Retina (tissue), 1 donor: ENCODE measurements around the gene DTYMK.

Experiments used
- DNase-seq: peaks from one replicate; pipeline ENCODE4 v3.0.0-alpha.2; 2016

DTYMK gene

DNA sequence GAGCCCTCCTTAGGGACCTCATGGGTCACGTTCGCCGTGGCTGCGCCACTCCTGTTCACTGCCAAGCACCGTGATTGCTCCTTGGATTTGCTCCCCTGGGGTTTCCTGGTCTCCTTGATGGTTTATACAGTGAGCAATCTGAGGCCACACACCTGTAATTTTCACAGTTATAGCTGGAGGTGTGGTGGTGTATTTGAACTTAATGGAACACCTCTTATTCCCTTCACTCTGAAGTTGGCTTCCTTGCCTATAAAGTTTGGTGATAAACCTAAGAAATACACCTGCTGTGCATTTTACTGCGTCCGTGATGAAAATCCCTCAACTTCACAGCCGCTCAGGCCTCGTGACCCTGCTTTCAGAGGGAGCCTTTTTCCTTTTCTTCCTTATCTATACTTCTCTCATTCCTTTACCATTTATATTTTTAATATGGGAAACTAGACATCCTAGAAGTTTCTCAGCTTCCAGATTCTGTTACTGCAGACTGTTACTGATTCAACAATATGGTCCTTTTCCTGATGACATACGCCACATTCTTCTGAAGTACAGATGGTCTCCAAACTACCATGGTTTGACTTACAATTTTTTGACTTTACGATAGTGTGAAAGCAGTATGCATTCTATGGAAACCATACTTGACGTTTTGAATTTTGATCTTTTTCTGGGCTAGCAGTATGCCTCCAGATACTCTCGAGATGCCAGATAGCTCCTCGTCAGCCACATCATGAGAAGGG lies 40.5 kb downstream of the DTYMK start:
- no peak for DNase-seq

DNA sequence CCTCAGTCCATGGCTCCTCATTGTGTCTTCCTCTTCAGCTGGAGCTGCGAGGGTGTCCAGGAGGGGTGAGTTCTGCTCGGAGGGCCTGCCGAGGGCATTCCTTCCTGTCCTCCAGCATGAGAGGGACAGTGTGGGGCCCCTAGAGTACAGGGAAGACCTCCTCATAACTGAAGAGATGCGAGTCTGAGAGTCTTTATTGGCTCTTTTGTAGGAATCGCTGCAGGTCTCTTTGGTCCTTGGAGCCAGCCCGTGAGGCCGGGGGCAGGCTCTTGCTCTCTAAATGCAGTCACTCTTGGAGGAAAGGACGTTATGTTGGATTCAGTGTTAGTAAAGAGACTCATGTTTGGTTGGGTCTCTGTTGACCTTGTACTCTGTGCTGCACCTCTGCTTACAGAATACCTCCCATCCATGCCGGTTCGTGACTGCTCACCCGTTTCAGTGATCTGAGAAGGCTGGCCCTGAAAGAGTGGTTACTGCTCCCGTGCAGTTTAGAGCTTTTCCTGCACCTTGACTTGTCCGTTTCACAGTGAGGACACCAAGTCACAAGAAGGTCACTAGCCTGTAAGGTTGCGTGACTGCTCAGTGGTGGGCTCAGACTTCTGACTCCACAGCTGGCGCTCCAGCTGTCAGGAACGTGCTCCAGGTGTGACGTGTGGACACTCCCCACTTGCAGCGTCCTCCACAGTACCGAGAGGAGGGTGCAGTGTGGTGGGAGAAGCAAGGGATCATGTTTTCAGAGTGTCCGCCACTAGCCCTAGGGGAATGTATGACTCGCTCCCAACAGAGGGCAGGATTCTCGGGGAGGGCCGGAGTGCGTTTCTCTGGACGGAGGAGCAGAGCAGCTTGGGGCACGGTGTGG lies 41.3 kb downstream of the DTYMK start:
- DNase-seq = no peak

DNA sequence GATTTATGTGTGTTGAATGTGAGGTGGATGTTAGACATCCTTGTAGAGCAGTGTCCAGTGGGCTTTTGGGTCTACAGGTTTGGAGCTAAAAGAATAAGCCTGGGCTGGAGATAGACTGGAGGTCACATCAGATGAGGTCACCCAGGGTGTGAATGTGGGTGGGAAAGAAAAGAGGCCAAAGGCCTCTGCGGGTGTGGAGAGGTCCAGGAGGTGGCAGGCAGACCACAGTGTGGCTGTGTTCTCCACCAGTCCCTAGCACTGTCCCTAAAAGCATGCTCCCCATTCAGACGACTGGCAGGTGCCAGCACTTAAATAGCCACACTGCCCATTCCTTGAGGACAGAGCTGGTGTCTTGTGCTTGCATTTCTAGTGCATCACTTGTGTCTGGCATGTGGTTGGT lies 45.0 kb downstream of the DTYMK start:
- no peak for DNase-seq

DNA sequence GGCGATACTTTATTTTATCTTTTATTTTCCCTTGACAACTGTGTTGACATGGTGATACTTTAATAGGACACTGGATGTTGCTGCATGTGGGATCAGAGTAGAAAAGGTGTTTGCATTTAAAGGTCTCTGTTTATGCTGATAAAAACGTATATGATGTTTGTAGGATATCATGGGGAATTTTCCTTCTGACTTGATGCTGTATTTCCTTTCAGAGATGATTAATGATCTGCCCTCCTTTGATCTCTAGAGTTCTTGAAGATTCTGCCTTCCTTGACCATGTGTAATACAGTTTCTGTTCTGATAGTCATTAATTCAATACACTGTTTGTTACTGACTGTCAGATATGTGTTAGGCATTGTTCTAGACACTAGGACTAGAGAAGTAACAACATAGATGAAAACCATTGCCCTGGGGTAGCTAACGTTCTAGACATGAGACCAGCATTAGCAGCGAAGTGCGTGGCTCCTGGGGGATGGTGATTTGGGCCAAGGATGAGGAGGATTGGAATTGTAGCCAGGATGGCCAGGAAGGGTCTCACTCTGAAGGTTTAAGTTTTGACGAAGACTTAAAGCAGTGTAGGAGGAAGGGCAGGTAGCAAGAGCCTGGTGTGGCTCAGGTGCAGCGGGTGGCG lies 46.3 kb downstream of the DTYMK start:
- DNase-seq = no peak

DNA sequence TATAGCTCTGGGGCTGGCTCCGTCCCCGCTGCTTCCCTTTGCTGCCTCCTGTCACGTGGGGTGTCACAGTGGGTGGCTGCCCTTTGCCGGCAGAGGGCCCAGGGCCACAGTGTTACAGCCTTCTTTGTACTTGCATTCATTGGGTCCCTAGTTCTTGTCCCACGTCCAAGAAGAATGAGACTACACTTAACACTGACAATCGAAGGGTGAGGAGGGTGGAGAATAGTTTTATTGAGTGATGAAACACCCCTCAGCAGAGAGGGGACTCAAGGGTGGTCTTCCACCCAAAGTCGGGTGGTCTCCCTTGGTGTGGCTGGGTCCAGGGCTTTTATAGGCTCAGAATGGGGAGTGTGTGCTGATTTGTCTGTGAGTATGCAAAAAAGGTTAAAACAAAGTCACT lies 47.2 kb downstream of the DTYMK start:
- no peak for DNase-seq

DNA sequence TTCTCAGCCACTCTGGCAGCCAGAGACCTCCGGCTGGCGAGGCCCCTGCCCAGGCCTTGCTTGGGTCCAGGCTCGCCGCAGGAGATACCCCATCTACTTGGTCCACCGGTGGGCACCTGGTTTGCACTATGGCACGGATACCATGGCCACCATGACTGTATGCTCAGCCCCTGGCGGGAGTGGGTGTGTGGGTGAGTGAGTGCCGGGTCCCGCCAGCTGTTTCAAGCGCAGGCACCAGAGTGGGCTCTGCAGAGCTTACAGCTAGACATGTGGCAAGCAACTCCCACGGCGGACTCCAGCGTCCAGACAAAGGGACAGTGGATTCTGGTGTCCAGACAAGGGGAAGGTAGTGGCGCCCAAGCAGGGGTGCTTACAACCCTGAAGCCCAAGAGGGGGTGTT lies 47.7 kb downstream of the DTYMK start:
- DNase-seq = no peak

DNA sequence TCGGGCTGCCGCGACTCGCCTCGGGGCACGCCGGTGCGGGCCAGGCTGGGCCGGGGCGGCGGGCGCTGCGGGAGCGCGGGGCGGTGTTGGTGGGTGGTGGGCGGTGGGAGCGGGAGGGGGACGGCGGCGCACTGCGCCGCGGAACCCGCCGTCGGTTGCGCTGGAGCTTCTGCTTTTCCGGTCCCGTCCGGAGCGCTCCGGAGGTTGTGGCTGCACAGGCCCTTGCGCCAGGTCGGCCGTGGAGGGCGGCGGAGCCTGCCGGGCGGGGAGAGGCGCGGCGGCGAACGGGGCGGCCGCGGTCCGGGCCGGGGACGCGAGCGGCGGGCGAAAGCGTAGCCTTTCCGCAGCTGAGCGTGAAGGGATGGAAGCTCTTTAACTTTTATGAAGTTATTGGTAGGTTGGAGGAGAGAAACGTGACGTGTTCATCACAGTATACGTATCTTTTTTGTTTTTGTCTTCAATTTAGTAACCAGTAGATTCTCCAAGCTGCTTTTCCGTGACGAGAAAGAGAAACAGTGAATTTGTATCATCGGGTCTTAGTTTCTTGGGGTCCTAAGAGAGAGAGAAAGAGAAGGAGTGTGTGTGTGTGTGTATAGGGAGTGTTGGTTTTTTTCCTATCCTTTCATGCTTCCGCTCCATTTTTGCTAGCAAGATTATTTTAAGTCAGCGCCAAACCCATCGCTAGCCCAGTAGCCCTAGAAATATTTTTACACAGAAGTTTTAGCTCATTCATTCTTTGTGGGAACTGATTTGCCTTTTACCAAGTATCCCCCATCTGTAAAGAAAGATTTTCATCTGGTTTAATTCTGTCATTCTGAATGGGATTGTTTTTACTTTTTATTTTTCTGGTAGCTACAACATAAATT lies 48.6 kb downstream of the DTYMK start:
- no peak for DNase-seq

DNA sequence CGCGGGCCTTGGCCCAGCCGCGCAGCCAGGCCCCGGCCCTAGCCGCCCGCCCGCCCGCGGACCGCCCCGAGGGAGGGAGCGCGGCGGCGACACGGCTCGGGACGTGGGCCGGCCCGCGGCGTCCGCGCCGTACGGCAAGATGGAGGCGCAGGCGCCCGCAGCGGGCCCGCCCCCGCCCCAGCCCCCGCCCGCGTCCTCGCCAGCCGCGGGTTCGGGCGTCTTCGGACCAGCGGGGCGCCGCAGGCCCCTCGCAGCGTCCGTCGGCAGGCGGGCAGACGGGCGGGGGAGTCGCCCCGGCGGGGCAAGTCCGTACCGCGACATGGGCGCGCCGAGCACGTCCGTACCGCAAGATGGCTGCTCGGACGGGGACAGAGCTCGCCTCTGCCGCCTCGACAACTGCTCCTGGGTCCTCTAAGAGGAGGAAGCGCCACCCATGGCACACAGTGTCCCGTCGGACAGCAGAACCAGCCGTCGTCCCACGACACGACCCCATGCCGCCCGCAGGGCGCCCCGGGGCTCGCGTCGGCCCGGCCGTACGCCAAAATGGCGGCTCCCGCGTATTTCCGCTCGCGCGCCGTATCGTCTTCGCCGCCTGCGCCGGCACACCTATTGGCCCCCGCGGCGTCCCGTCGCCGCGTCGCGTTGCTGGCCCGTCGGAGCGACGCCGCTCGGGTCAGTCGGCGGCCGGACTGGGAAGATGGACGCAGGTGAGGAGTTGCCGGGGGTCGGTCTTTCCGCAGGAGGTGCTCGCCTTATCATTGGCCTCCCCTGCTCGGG lies 49.4 kb downstream of the DTYMK start, which contains the start of the genes ATG4B and THAP4:
ATG4B (plus strand) TSS at position 676 of the 777 bp plus-strand sequence; CDS start at position 698, 22 bp downstream.
THAP4 (minus strand) TSS at position 141 of the 777 bp plus-strand sequence. CDS start 141 bp downstream, outside the sequence.
- peak; percentile 99 for DNase-seq

DNA sequence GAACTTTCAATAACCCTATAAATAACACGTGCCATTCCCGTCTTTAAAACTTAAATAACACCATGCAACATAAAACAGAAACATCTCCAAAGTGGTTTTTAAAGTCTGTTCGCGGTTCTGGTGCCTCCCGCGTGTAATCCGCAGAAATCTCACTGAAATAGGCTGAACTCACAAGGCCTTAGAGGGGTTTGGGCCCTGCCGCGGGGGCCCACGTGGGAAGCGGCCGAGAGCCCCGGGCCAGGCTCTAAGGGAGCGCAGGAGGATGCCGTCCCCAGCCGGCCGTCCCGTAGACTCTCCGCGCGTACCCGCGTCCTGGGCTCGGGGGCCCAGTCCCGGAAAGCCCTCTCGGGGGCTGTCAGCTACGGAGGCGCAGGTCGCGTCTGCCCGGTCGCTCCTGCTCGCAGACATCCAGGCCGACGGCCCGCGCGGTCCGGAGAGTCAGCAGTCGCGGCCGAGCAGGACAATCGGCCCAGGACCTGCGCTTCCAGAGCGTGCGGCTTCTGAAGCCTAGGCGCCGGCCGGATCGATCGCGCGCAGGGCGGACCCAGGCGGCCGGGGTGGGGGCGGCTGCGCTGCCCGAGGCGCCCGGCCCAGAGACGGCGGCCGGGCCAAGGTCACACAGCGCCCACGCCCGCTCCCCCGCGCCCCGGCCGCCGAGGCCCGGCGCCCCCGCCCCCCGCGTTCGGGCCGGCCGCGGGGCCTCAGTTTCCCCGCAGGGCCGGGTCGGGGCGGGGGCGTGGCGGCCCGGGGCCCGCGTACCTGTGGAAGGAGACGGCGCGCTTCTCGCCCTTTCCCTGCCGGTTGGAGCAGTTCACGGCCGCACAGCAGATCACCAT lies 50.2 kb downstream of the DTYMK start:
- DNase-seq = peak; percentile 72

DNA sequence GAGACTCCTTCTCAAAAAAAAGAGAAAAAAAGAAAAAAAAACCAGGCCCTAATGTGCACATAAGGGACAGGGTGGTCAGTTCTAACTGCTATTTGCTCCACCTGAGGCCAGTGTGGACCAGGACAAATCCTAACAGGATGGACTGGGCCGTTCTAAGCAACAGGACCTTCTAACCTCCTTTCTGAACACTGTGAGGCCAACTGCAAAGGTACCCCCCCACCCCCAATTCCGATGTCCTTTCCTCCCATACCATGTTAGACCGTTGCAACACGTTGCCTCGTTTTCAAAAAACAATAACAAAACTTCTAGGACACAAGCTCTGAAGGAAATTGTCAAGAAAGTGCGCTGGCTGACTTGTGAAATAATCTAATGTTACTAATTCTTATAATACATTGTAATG lies 50.9 kb downstream of the DTYMK start:
- DNase-seq = no peak

DNA sequence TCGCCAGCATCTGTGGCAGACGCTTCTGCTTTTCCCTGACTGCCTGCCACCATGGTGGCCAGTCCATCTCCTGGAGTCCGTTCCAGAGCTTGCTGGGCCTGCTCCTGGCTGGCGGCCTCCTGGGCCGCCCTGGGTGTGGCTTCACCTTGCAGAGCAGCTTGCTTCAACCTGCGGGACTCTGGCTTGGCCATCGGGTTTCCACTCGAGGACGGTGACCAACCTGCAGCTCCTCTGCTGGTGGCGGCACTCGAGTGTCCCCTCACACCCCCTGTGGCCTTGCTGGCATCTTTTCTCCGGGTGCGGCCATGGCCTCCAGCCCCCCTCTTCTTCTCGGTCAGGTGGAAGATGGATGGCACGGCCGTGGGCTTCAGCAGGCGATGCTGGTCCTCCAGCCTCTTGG lies 53.1 kb downstream of the DTYMK start:
- DNase-seq = no peak

DNA sequence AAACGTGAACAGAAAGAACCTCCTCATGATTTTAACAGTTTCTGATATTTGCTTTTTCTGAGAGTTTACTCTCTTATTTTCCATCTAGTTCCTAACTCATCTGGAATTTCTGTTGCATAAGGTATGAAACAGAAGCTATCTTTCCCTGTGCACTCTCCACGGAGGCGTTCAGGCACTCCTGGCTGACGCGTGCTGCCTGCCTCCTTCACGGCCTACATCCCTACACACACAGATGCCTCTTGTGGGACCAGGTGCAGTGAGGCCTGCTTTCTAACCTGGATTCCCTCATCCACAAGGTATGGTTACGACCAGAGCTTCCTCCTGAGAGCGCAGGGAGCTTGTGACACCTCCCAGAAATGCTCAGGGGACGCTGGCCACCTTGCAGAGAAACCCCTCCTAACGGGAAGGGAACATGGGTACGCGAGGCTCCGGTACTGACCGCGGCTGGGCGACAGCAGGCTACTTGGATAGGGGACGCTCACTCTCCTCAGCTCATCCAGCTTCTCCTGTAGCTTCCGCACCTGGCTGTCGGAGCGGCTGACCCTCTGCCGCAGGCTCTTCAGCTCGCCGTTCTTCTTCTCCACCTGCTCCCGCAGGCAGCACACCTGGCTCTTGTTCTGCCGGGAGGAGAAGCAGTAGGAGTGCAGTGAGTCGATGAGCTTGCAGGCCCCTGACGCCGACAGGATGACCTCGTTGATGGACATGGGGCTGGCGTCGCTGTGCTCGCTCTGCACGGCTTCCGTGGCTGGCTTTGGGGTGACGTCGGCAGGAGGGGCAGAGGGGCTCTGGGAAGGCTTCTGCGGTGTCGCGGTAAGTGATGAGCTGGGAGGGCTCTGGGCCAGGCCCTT lies 53.9 kb downstream of the DTYMK start:
- no peak for DNase-seq

DNA sequence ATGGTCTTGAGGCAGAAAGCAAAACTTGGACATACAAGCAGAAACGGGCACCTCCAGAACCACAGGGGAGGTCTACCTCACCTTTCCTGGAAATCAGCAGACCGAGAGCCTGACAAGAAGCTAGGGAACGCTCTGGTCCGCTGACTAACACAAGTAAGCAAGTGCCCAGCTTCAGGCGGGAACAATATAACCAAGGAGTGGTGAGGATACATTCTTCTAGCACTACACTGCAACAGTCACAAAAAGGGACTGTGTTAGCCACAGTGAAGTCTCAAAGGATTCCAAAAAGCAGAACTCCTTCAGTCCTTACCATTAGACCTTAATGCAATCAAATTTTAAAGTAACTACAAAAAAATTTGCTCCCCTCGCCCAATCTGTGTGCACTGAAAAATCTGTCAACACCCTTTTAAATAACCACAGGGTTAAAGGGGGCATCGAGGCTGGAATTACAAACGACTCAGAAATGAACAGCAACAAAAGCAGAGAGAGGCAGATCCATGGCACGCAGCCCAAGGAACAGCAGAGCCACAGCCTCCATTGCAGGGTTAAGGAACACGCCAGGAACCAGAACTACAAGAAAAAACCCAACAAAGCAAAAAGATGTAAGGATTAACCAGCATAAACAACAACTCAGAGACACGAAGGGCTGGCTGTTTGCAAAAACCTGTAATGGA lies 56.7 kb downstream of the DTYMK start:
- no peak for DNase-seq

DNA sequence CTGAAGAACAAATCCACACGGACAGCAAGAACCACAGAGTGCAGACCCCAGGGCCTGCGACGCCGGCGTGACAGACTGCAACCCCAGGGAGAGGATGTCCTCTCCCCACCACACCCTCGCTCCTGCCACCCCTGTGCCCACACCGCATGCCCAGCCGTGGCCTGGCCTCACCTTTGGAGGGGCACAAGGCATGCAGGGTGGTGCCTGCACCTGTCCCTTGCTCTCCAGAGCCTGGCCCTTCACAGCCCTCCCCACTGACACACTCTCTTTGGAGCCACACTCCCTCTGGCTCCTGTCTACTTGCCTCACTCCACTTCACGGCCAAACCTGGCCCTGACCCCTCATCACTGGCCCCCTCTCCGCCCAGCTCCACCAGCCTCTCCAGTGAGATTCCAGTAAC lies 58.9 kb downstream of the DTYMK start:
- no peak for DNase-seq
